GM21825 (cell line): ENCODE measurements around the gene FOXRED2.
"Not testable (repeated sequence)": the region's sequence is repeated elsewhere in the genome, so short reads cannot be mapped to it uniquely, and the experiment has no call there.

Experiments
- ATAC-seq: cut with Tn5 transposase; IDR thresholded peaks from one replicate; pipeline ENCODE4 v1.9.1; 2021; ENCODE audit warnings: mild to moderate bottlenecking, moderate library complexity; ENCODE audit not compliant: unreplicated experiment

FOXRED2 gene

GRCh38 chr22:36452250-36452977 is 54.4 kb downstream of the FOXRED2 start:
- ATAC-seq, result no peak

- not testable (repeated sequence) for ATAC-seq
Observed at GRCh38 chr22:36450923-36451322, 55.9 kb downstream of the FOXRED2 start.

- ATAC-seq, result no peak
Observed at GRCh38 chr22:36449596-36450175, 57.2 kb downstream of the FOXRED2 start.

DNA sequence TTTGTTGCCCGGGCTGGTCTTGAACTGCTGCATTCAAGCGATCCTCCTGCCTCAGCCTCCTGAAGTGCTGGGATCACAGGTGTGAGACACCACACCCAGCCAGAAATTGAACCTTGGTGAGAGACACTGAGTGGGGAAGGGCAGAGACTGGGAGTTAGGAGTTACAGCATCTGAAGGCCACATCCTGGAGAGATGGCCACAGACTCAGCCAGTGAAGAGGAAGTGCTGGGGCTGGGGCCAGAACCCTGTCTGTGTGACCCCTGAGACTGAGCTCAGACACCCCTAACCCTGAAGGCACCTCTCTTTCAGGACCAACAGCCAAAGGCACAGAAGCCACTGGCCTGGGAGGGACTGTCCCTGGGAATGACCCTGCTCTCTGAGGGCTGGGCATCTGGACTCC is 59.2 kb downstream of the FOXRED2 start:
- no peak for ATAC-seq

DNA sequence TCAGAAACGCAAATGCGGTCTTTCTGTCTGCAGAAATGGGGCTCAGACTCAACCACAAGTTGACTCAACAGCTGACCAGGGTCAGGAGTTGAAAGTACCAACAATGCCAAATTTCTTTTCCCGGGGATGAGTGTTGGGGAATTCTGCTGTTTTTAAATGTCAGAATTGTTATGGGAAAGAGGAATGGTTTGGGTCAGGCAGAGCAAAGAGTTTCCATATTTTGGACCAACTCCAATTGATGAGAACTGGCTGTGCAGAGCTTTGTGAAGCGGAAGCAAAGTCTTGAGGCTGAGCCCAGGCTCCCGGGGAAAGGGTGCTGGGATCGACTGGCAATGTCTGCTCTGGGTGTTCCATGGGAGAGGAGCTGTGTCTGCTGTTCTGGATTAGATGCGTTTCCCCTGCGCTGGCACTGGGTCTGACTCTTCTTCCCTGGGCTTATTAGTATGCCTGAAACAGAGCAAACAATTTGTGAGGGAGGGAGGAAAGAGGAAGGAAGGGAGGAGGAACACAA is 61.6 kb downstream of the FOXRED2 start:
- no peak for ATAC-seq

DNA sequence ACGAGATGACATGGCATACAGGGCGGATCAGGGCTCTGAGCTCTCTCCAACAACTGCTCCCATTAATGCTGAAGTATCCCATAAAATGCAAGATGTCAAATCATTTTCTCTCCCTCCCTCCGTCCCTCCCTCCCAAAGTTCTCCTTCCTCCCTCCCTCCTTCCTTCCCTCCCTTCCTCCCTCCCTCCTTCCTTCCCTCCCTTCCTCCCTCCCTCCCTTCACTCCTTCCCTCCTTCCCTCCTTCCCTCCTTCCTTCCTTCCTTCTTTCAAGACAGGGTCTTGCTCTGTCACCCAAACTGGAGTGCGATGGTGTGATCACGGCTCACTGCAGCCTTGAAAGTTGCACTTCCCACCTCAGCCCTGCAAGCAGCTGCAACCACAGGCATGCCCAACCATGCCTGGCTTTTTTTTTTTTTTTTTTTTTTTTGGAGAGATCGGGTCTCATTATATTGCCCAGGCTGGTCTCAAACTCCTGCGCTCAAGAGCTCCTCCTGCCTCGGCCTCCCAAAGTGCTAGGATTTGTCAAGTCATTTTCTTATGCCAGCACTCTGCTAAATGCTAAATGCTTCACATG is 63.6 kb downstream of the FOXRED2 start:
- ATAC-seq, result no peak

GRCh38 chr22:36442506-36443197 is 64.2 kb downstream of the FOXRED2 start:
- ATAC-seq, result no peak

DNA sequence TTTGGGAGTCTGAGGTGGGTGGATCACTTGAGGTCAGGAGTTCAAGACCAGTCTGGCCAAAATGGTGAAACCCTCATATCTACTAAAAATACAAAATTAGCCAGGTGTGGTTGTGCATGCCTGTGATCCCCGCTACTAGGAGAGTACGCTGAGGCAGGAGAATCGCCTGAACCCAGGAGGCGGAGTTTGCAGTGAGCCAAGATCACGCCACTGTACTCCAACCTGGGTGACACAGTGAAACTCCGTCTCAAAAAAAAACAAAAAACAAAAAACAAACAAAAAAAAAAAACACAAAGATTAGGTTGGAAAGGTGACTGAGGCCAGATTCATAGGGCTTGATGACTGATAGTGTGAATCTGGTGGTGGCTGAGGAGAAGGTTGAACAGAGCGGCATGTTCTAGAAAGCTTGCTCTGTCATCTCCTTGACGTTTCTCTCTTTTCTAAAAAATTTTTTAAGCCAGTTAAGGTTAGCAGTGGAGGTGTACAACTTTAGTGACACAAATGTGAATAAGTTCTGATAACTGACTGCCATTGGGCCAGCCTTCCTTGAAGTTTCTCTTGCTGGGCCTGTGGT is 66.3 kb downstream of the FOXRED2 start:
- ATAC-seq, result no peak

- no peak for ATAC-seq
Observed at GRCh38 chr22:36439481-36440271, 67.2 kb downstream of the FOXRED2 start.
